GM19099 (cell line): Measurements from ENCODE around the gene OR52E4.

Source experiments
- POLR2A ChIP-seq: IDR thresholded peaks from 3 replicates; pipeline ENCODE4 v1.6.1; 2011; ENCODE audit warnings: low read depth; ENCODE audit not compliant: insufficient read length; ENCODE audit errors: extremely low read depth

Gene OR52E4

DNA sequence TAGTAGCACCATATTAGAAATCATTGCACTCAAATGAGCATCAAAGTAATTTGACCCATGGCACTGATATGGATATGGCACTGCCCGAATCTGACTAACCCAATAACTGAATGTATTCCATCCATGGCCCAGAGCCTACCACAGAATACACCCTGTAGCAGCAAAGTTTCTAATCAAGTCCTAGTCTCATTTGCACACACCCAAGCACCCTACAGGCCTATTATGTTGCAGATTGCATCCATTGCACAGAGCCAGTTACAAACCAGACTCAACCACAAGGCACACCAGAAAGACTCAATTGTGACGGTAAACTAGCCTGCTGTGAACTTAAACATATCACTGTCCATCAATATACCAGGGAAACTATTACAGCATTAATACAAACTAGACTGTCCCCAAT is 19.1 kb downstream of the OR52E4 start:
- TF ChIP-seq POLR2A, result no peak

- no peak for TF ChIP-seq POLR2A
These were observed 30.1 kb downstream of the OR52E4 start for GRCh38 chr11:5910540-5910939.

- TF ChIP-seq POLR2A, result no peak
These were observed 42.5 kb downstream of the OR52E4 start for GRCh38 chr11:5922749-5923426.

DNA sequence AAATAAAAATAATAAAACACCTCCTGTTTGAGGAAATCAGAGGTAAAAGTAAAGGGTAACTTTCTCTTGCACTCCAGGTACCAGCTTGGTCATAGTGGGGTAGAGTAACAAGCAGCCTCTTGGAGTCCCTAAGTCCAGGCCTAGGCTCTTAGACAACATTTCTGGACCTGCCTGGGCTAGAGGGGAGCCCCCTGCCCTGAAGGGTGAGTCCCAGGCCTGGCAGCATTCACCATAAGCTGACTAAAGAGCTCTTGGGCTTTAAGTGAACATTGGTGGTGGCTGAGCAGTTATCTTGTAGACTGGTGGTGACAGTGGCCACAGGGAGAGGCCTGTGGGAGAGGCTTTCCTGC is 43.0 kb downstream of the OR52E4 start:
- TF ChIP-seq POLR2A, result no peak

DNA sequence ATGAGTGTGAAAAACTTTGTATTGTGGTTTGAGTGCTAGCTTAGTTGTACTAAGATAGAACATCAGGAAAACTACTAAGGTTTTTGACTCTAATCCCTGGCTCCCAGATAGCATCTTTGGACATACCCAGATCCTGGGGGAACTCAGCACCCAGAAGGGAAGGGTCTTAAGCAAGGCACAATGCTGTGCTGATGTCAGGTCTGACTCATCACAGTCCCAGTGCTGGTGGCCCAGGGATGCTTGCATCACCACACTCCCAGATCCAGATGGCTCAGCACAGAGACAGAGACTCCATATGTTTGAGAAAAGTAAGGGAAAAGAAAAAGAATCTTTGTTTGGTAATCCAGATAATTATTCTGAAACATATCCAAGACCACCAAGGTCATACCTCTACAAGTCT is 43.4 kb downstream of the OR52E4 start:
- TF ChIP-seq POLR2A, result no peak

- TF ChIP-seq POLR2A, result no peak
These were observed 47.8 kb downstream of the OR52E4 start for GRCh38 chr11:5928271-5928670.

GRCh38 chr11:5928811-5929210 is 48.4 kb downstream of the OR52E4 start:
- TF ChIP-seq POLR2A, result no peak

- no peak for TF ChIP-seq POLR2A
These were observed 49.3 kb downstream of the OR52E4 start for GRCh38 chr11:5929571-5930368.

DNA sequence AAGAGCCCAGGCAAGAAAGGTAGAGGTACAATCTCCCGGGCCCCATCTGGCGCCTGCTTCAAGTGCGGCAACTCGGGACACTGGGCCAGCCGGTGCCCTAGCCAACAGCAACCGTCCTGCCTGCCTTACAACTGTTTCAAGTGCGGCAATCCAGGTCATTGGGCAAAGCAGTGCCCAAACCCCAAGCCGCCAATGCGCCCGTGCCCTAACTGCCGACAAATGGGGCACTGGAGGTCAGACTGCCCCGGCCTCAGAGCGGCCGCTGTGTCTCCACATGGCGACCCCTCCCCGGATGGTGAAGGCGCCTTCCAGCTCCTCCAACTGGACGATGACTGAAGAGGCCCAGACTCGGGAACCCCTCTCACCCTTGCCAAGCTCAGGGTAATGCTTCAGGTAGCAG is 50.2 kb downstream of the OR52E4 start:
- no peak for TF ChIP-seq POLR2A

GRCh38 chr11:5931061-5931460 is 50.6 kb downstream of the OR52E4 start:
- no peak for TF ChIP-seq POLR2A

DNA sequence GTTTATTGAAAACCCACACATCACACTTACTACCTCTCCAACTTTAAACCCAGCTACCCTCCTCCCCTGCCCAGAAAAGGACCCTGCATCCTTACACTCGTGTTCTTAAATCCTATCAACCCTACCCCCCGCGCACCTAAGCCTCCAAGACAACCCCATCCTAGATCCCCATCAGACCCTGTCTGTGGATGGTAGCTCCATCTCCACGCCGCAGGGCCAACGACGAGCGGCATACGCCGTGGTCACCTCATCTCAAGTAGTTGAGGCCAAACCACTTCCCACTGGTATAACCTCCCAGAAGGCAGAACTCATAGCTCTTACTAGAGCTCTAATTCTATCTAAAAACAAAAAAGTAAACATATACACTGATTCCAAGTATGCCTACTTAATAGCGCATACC is 52.2 kb downstream of the OR52E4 start:
- TF ChIP-seq POLR2A, result no peak

DNA sequence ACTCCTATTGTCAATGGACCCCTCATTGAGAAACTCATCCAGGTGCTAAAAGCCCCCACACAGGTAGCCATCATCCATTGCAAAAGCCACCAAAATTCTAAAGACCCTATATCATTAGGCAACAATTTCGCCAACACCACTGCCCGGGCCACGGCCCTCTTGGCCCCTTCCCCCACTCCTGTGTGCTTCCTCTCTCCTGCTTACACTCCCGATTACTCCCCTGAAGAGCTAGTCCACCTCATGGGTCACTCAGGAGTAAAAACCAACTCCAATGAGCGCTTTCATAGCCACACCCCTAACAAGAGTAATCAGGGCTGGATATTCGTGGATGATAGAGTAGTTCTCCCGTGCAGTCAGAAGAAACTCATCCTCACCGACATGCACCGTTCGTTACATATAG is 52.7 kb downstream of the OR52E4 start:
- TF ChIP-seq POLR2A, result no peak
